HG02610 (cell line): Measurements from ENCODE around the gene LSM2.
"Not testable (repeated sequence)": the region's sequence is repeated elsewhere in the genome, so short reads cannot be mapped to it uniquely, and the experiment has no call there.

ENCODE experiments used
- ATAC-seq: cut with Tn5 transposase; IDR thresholded peaks from one replicate; pipeline ENCODE4 v1.9.1; 2021; ENCODE audit warnings: mild to moderate bottlenecking, moderate library complexity; ENCODE audit not compliant: unreplicated experiment

The LSM2 gene

GRCh38 chr6:31827286-31828079 is 20.7 kb upstream of the LSM2 start, which contains the start of gene HSPA1B:
Gene HSPA1B (plus strand): TSS chr6:31827738. CDS start chr6:31827951, 213 bp downstream.
- ATAC-seq = peak; percentile 74

- no peak for ATAC-seq
These were observed 20.1 kb upstream of the LSM2 start for GRCh38 chr6:31826793-31827285.

- no peak for ATAC-seq
These were observed 18.8 kb upstream of the LSM2 start for GRCh38 chr6:31825553-31825952.

GRCh38 chr6:31823592-31824196 is 16.9 kb upstream of the LSM2 start:
- ATAC-seq = not testable (repeated sequence)

GRCh38 chr6:31822036-31822821 is 15.5 kb upstream of the LSM2 start:
- no peak for ATAC-seq

GRCh38 chr6:31821301-31822035 is 14.7 kb upstream of the LSM2 start:
- ATAC-seq = no peak

- not testable (repeated sequence) for ATAC-seq
These were observed 13.6 kb upstream of the LSM2 start for GRCh38 chr6:31820399-31820798.

GRCh38 chr6:31819871-31820299 is 13.1 kb upstream of the LSM2 start:
- no peak for ATAC-seq

GRCh38 chr6:31817929-31818511 is 11.3 kb upstream of the LSM2 start:
- ATAC-seq = not testable (repeated sequence)

- ATAC-seq = not testable (repeated sequence)
These were observed 10.6 kb upstream of the LSM2 start for GRCh38 chr6:31817133-31817928.

- no peak for ATAC-seq
These were observed 8.5 kb upstream of the LSM2 start, which contains the start of the genes HSPA1A and HSPA1L for GRCh38 chr6:31815025-31815838. Gene HSPA1A (plus strand): TSS chr6:31815543. CDS start chr6:31815757, 214 bp downstream. Gene HSPA1L (minus strand): TSS chr6:31815283. CDS start chr6:31811972, 3,311 bp downstream.

GRCh38 chr6:31814677-31815024 is 7.9 kb upstream of the LSM2 start:
- ATAC-seq = peak; percentile 47

GRCh38 chr6:31813465-31813849 is 6.7 kb upstream of the LSM2 start:
- no peak for ATAC-seq

- ATAC-seq = no peak
These were observed 4.9 kb upstream of the LSM2 start for GRCh38 chr6:31811645-31812044.

- ATAC-seq = not testable (repeated sequence)
These were observed 1.8 kb upstream of the LSM2 start for GRCh38 chr6:31808599-31808998.

GRCh38 chr6:31805939-31806469 is 762 bp downstream of the LSM2 start:
- ATAC-seq = peak; percentile 12

GRCh38 chr6:31801031-31801927 is 5.5 kb downstream of the LSM2 start:
- ATAC-seq = not testable (repeated sequence)
